ENCODE data around the gene IPO9.

DNA sequence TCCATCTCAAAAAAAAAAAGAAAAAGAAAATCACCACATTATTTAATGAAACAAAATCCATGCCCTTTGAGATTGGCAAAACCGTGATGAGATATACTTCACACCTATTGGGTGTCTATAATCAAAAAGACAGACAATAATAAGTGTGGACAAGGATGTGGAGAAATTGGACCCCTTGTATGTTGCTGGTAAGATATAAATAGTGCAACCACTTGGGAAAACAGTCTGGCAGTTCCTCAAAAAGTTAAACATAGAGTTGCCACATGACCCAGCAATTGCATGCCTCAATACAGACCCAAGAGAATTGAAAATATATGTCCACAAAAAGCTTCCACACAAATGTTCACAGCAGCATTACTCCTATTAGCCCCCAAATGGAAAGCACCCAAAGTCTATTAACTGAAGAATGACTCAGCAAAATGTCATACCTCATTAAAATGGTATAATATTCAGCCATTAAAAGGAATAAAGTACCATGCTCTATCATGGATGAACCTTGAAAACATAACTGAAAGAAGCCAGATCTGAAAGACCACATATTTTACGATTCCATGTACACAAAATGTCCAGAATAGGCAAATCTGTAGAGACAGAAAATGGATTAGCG lies 93.1 kb downstream of the IPO9 start:
- TF ChIP-seq EZH2 (IDR thresholded peaks at IDR 0.05; ENCODE audit: low read length): no peak
- TF ChIP-seq, protein P1, sequence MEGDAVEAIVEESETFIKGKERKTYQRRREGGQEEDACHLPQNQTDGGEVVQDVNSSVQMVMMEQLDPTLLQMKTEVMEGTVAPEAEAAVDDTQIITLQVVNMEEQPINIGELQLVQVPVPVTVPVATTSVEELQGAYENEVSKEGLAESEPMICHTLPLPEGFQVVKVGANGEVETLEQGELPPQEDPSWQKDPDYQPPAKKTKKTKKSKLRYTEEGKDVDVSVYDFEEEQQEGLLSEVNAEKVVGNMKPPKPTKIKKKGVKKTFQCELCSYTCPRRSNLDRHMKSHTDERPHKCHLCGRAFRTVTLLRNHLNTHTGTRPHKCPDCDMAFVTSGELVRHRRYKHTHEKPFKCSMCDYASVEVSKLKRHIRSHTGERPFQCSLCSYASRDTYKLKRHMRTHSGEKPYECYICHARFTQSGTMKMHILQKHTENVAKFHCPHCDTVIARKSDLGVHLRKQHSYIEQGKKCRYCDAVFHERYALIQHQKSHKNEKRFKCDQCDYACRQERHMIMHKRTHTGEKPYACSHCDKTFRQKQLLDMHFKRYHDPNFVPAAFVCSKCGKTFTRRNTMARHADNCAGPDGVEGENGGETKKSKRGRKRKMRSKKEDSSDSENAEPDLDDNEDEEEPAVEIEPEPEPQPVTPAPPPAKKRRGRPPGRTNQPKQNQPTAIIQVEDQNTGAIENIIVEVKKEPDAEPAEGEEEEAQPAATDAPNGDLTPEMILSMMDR (optimal IDR thresholded peaks at IDR 0.05 in 1 of 3, IDR thresholded peaks at IDR 0.05 in 1 of 3, conservative IDR thresholded peaks at IDR 0.05 in 1 of 3; ENCODE audit: extremely low read depth in 1 of 3, insufficient read depth in 2 of 3, low read length in 3 of 3): no peak
